Left lung (tissue), 10 donors: ENCODE results near the gene ABCG1. TPM values are rescaled to one million over a fixed set of nuclear protein-coding genes. Genes with fewer than 3 reads are reported as not detected.
A peak's percentile ranks its signal among the peaks of the same experiment; 100 is the strongest.

Experiments
- ATAC-seq: fragments of 200-7000 bp; cut with Tn5 transposase; one replicate; pipeline ENCODE4 v1.9.1; 2020; ENCODE audit warnings: moderate library complexity
- DNase-seq, 4 donors: peaks; one replicate each; pipeline ENCODE4 v3.0.0-alpha.2; 2013 to 2020
- H3K27ac ChIP-seq, 2 donors: fragments of 200-600 bp; sonication (generic) in 1 of 2; one replicate each; pipeline versions ENCODE4 v1.5.0 to v1.8.0; 2020 to 2021
- H3K27me3 ChIP-seq, 2 donors: fragments of 200-600 bp; sonication (generic) in 1 of 2; one replicate each; pipeline versions ENCODE4 v1.5.0 to v1.8.0; 2020 to 2021
- H3K36me3 ChIP-seq, 2 donors: fragments of 200-600 bp; sonication (generic) in 1 of 2; one replicate each; pipeline versions ENCODE4 v1.5.0 to v1.8.0; 2020 to 2021
- H3K4me1 ChIP-seq, 2 donors: fragments of 200-600 bp; one replicate each; pipeline ENCODE4 v1.8.0; 2021
- H3K4me3 ChIP-seq, 2 donors: fragments of 200-600 bp; sonication (generic) in 1 of 2; one replicate each; pipeline versions ENCODE4 v1.5.0 to v1.8.0; 2020 to 2021; ENCODE audit warnings: mild to moderate bottlenecking in 1 of 2
- H3K9me3 ChIP-seq, 2 donors: fragments of 200-600 bp; sonication (generic) in 1 of 2; one replicate each; pipeline versions ENCODE4 v1.5.0 to v1.8.0; 2020 to 2021
- intact Hi-C, 2 donors: fragments of 100-400 bp; cut with DNase I; formaldehyde crosslinking; loops; one replicate each; pipeline versions ENCODE4 v1.11.2 to v1.14.2; 2022
- polyA plus RNA-seq, 6 donors: library from polyadenylated mRNA; unstranded; fragments of 120-200 nt; gene quantifications; one replicate each; pipeline ENCODE4 v1.2.1, GENCODE V29; 2013; ENCODE audit not compliant: insufficient read length in 6 of 6
- total RNA-seq, 2 donors: library from RNA; stranded (reverse); fragmentation: NEBNext Ultra II Directional; extraction: Animal tissue kit (Norgen Biotek cat#: 25700); gene quantifications; one replicate each; pipeline ENCODE4 v1.2.1, GENCODE V29; 2021
- TF ChIP-seq, protein P1 (sequence below), 2 donors: fragments of 200-600 bp; sonication (generic) in 1 of 2; IDR thresholded peaks; one replicate each; pipeline versions ENCODE4 v1.5.0 to v1.8.0; 2021; ENCODE audit warnings: antibody characterized with exemption in 2 of 2
- donor health status: DM: no; HTN: yes; CAD: no.
- donor health status: DM: no; HTN: no; CAD: no.

The ABCG1 gene
- total and polyA plus RNA-seq, 8 donors, result 6.8 to 53.8 (median 10.5) TPM

DNA sequence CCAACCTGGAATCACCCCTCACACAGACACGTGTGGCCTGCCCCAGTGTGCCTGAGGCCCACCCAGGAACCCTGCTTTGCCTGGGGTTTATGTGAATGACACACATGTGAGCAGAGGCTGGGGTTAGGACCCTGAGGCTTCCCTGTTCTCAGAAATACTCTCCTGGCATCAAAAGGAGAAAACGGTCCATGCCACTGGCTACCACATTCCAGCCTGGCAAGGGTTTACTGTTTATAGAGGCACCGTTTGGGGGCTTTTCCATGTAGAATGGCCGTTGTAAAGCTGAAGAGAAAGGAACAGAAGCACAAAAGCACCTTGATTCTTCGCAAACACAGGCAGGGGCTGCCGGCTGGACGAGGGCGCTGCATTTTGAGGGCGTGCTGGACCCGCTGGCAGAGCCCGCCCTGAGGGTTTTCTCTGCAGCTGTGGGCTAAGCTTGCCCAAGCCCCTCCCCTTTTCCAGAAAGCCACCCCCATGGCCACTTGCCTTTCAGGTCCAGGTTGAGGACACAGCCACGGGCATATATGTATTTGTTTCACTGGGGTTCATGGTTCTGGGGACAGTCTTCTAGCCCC lies 83.2 kb downstream of the ABCG1 start:
- intact Hi-C loops, result no loop called here
- Histone ChIP-seq H3K4me3 (no peak overlapping the region), H3K27ac (peak overlapping the region in 1 of 2 donors; percentile 35), H3K9me3 (no peaks in the 10 kb centered on the region), H3K36me3 (peaks cover 0 to 5% of the 10 kb centered on the region in 2 donors), H3K27me3 (peaks cover 0 to 4% of the 10 kb centered on the region in 2 donors), H3K4me1 (peaks cover 0 to 15% of the 10 kb centered on the region in 2 donors)
- ATAC-seq (no peak), DNase-seq (peak in 1 of 4 donors; percentile 27)
- TF ChIP-seq, protein P1, sequence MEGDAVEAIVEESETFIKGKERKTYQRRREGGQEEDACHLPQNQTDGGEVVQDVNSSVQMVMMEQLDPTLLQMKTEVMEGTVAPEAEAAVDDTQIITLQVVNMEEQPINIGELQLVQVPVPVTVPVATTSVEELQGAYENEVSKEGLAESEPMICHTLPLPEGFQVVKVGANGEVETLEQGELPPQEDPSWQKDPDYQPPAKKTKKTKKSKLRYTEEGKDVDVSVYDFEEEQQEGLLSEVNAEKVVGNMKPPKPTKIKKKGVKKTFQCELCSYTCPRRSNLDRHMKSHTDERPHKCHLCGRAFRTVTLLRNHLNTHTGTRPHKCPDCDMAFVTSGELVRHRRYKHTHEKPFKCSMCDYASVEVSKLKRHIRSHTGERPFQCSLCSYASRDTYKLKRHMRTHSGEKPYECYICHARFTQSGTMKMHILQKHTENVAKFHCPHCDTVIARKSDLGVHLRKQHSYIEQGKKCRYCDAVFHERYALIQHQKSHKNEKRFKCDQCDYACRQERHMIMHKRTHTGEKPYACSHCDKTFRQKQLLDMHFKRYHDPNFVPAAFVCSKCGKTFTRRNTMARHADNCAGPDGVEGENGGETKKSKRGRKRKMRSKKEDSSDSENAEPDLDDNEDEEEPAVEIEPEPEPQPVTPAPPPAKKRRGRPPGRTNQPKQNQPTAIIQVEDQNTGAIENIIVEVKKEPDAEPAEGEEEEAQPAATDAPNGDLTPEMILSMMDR (IDR thresholded peaks at IDR 0.05), result no peak

GRCh38 chr21:42302794-42303193 lies 83.9 kb downstream of the ABCG1 start:
- intact Hi-C loops, result no loop called here
- TF ChIP-seq, protein P1 (IDR thresholded peaks at IDR 0.05), result no peak
- no peak overlapping the region for H3K4me3 ChIP-seq
- peaks cover 0 to 5% of the 10 kb centered on the region in 2 donors for H3K27me3 ChIP-seq
- peaks cover 0 to 15% of the 10 kb centered on the region in 2 donors for H3K4me1 ChIP-seq
- no peaks in the 10 kb centered on the region for H3K9me3 ChIP-seq
- peak in 1 of 4 donors; percentile 18 for DNase-seq
- H3K36me3 ChIP-seq, result no peaks in the 10 kb centered on the region
- ATAC-seq, result no peak
- no peak overlapping the region for H3K27ac ChIP-seq

GRCh38 chr21:42303443-42303842 lies 84.5 kb downstream of the ABCG1 start:
- no peak for DNase-seq
- TF ChIP-seq, protein P1 (IDR thresholded peaks at IDR 0.05), result no peak

GRCh38 chr21:42304556-42305454 lies 85.9 kb downstream of the ABCG1 start:
- DNase-seq (peak in 1 of 4 donors; percentile 19), ATAC-seq (no peak)
- Histone ChIP-seq H3K36me3 (no peaks in the 10 kb centered on the region), H3K27ac (no peak overlapping the region), H3K9me3 (no peaks in the 10 kb centered on the region), H3K4me1 (peaks cover 4 to 25% of the 10 kb centered on the region in 2 donors), H3K27me3 (peaks cover 0 to 11% of the 10 kb centered on the region in 2 donors), H3K4me3 (no peak overlapping the region)
- TF ChIP-seq, protein P1 (IDR thresholded peaks at IDR 0.05), result no peak
- intact Hi-C loops, result no loop called here

More at GRCh38 chr21:42303443-42303842, 84.5 kb downstream of the ABCG1 start:
- Histone ChIP-seq H3K4me3 (no peak overlapping the region), H3K4me1 (peaks cover 0 to 16% of the 10 kb centered on the region in 2 donors), H3K9me3 (no peaks in the 10 kb centered on the region), H3K36me3 (no peaks in the 10 kb centered on the region), H3K27me3 (peaks cover 0 to 11% of the 10 kb centered on the region in 2 donors), H3K27ac (no peak overlapping the region)
- no peak for ATAC-seq
- intact Hi-C loops, result no loop called here

- intact Hi-C loops, result no loop called here
- no peaks in the 10 kb centered on the region for H3K36me3 ChIP-seq
- no peaks in the 10 kb centered on the region for H3K9me3 ChIP-seq
- ATAC-seq (no peak), DNase-seq (peak in 1 of 4 donors; percentile 78)
- H3K27ac ChIP-seq, result no peak overlapping the region
- H3K27me3 ChIP-seq, result peaks cover 0 to 11% of the 10 kb centered on the region in 2 donors
- H3K4me3 ChIP-seq, result no peak overlapping the region
- peaks cover 4 to 27% of the 10 kb centered on the region in 2 donors for H3K4me1 ChIP-seq
- TF ChIP-seq, protein P1 (IDR thresholded peaks at IDR 0.05), result no peak
Measured at GRCh38 chr21:42305707-42306147, 86.8 kb downstream of the ABCG1 start.
